MM.1S (cell line): ENCODE data around the gene MMP25.
A peak's percentile ranks its signal among the peaks of the same experiment; 100 is the strongest.
"Not testable (repeated sequence)": the region's sequence is repeated elsewhere in the genome, so short reads cannot be mapped to it uniquely, and the experiment has no call there.

Source experiments
- DNase-seq: peaks from one replicate; pipeline ENCODE4 v3.0.0-alpha.2; 2015
- H2AFZ ChIP-seq: fragments of 300-600 bp; sonication (generic); 2 replicates; pipeline ENCODE4 v1.6.0; 2016; ENCODE audit warnings: antibody characterized with exemption, low read length
- H3F3A ChIP-seq: fragments of 300-600 bp; sonication (generic); 2 replicates; pipeline ENCODE4 v1.6.1; 2016; ENCODE audit warnings: mild to moderate bottlenecking, antibody characterized with exemption, low read length, moderate library complexity, mixed read lengths; ENCODE audit not compliant: insufficient read depth
- H3K27ac ChIP-seq: fragments of 300-600 bp; sonication (generic); 2 replicates; pipeline ENCODE4 v1.5.1; 2016; ENCODE audit warnings: mild to moderate bottlenecking, low read length
- H3K27me3 ChIP-seq: fragments of 300-600 bp; sonication (generic); replicated peaks from 2 replicates; pipeline ENCODE4 v1.6.0; 2016; ENCODE audit warnings: low read length; ENCODE audit not compliant: insufficient read depth
- H3K36me3 ChIP-seq: fragments of 300-600 bp; sonication (generic); replicated peaks from 2 replicates; pipeline ENCODE4 v1.6.1; 2016; ENCODE audit warnings: mild to moderate bottlenecking, low read length, mixed read lengths; ENCODE audit not compliant: insufficient read depth
- H3K4me1 ChIP-seq: fragments of 300-600 bp; sonication (generic); 2 replicates; pipeline ENCODE4 v1.6.1; 2016; ENCODE audit warnings: low read length, mixed read lengths
- H3K4me2 ChIP-seq: fragments of 300-600 bp; sonication (generic); 2 replicates; pipeline ENCODE4 v1.6.0; 2016; ENCODE audit warnings: low read depth, low read length
- H3K4me3 ChIP-seq: fragments of 300-600 bp; sonication (generic); 2 replicates; pipeline ENCODE4 v1.5.1; 2016; ENCODE audit warnings: low read length, mixed read lengths
- H3K79me2 ChIP-seq: fragments of 300-600 bp; sonication (generic); 2 replicates; pipeline ENCODE4 v1.6.1; 2016; ENCODE audit warnings: mixed run types, low read length, mixed read lengths
- H3K9ac ChIP-seq: fragments of 300-600 bp; sonication (generic); 2 replicates; pipeline ENCODE4 v1.6.1; 2016; ENCODE audit warnings: low read length, mixed read lengths
- H3K9me2 ChIP-seq: fragments of 300-600 bp; sonication (generic); replicated peaks from 2 replicates; pipeline ENCODE4 v1.6.1; 2016; ENCODE audit warnings: mild to moderate bottlenecking, low read length, mixed read lengths; ENCODE audit not compliant: insufficient read depth
- H3K9me3 ChIP-seq: fragments of 300-600 bp; sonication (generic); replicated peaks from 2 replicates; pipeline ENCODE4 v1.6.1; 2016; ENCODE audit warnings: mild to moderate bottlenecking, low read length, mixed read lengths; ENCODE audit not compliant: insufficient read depth
- H4K20me1 ChIP-seq: fragments of 300-600 bp; sonication (generic); 2 replicates; pipeline ENCODE4 v1.6.1; 2016; ENCODE audit warnings: mild to moderate bottlenecking, low read length, moderate library complexity, mixed read lengths; ENCODE audit not compliant: insufficient read depth
- EZH2 ChIP-seq: fragments of 300-600 bp; sonication (generic); optimal IDR thresholded peaks from 2 replicates; pipeline ENCODE3; 2017; ENCODE audit warnings: low read depth, mild to moderate bottlenecking, antibody characterized with exemption, low read length, mixed read lengths
- EZH2phosphoT487 ChIP-seq: fragments of 300-600 bp; sonication (generic); IDR thresholded peaks from 2 replicates; pipeline ENCODE4 v1.6.1; 2018; ENCODE audit warnings: antibody characterized with exemption, low read length
- TF ChIP-seq, protein P1 (sequence below): fragments of 300-600 bp; sonication (generic); IDR thresholded peaks from 2 replicates; pipeline ENCODE4 v1.5.1; 2016; ENCODE audit warnings: antibody characterized with exemption, low read length, mixed read lengths

MMP25 gene

DNA sequence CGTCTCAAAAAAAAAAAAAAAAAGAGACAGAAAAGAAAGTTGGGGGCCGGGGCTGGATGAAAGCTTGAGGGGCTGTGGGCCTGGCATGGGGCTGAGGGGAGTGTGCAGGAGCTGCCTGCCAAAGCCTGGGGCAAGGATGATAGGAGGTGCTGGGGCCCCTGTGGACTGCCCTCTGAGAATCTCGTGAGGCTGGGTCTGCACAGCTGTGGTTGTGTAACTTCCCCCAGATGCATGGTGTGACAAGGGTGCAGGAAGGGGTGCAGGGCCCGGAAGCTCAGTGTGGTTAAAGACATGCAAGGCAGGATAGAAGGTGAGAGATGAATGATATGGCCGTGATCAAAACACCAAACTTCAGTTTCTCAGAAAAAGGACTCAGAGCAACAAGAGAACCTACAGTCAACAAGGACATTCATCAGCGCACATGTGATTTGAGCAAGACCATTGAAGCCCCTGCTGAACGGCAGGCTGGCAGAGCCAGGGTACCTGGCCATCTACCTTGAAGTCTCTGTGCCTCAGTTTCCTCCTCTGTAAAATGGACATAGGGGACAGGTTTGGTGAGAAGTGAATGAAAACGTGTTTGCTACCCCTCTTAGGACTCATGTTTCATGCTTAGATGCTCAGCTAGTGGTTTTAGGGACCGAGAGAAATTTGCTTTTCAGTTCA, 28.6 kb downstream of the MMP25 start:
- Histone ChIP-seq H4K20me1 (no peaks in the 10 kb centered on the region), H3K4me1 (peaks cover 27% of the 10 kb centered on the region), H2AFZ (peak overlapping the region; percentile 14; the same call in 1 of the 2 replicates), H3K79me2 (no peaks in the 10 kb centered on the region), H3K4me3 (no peak overlapping the region), H3F3A (0 out of 2 replicates have a peak, but pooled peaks cover 8% of the 10 kb centered on the region), H3K9me3 (no peaks in the 10 kb centered on the region), H3K27me3 (peaks cover 22% of the 10 kb centered on the region), H3K4me2 (peak overlapping the region; percentile 39; the same call in 1 of the 2 replicates), H3K27ac (peak overlapping the region; percentile 57; the same call in 1 of the 2 replicates), H3K9me2 (no peaks in the 10 kb centered on the region), H3K36me3 (no peaks in the 10 kb centered on the region), H3K9ac (peak overlapping the region; percentile 6; the same call in 1 of the 2 replicates)
- TF ChIP-seq EZH2 (no peak), EZH2phosphoT487 (no peak)
- TF ChIP-seq, protein P1, sequence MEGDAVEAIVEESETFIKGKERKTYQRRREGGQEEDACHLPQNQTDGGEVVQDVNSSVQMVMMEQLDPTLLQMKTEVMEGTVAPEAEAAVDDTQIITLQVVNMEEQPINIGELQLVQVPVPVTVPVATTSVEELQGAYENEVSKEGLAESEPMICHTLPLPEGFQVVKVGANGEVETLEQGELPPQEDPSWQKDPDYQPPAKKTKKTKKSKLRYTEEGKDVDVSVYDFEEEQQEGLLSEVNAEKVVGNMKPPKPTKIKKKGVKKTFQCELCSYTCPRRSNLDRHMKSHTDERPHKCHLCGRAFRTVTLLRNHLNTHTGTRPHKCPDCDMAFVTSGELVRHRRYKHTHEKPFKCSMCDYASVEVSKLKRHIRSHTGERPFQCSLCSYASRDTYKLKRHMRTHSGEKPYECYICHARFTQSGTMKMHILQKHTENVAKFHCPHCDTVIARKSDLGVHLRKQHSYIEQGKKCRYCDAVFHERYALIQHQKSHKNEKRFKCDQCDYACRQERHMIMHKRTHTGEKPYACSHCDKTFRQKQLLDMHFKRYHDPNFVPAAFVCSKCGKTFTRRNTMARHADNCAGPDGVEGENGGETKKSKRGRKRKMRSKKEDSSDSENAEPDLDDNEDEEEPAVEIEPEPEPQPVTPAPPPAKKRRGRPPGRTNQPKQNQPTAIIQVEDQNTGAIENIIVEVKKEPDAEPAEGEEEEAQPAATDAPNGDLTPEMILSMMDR: no peak
- peak; percentile 72 for DNase-seq

GRCh38 chr16:3075523-3075915, 29.2 kb downstream of the MMP25 start:
- H3K4me1 ChIP-seq: peaks cover 27% of the 10 kb centered on the region
- H3K9ac ChIP-seq: peak overlapping the region; percentile 6; the same call in 1 of the 2 replicates
- H3K36me3 ChIP-seq: no peaks in the 10 kb centered on the region
- H3K4me2 ChIP-seq: peak overlapping the region; percentile 39; the same call in 1 of the 2 replicates
- no peaks in the 10 kb centered on the region for H3K9me3 ChIP-seq
- no peak for TF ChIP-seq EZH2
- TF ChIP-seq, protein P1: no peak; the same call in 1 of the 2 replicates
- no peak for TF ChIP-seq EZH2phosphoT487
- H3K27ac ChIP-seq: peak overlapping the region; percentile 57; the same call in 1 of the 2 replicates
- no peaks in the 10 kb centered on the region for H4K20me1 ChIP-seq
- H3F3A ChIP-seq: 0 out of 2 replicates have a peak, but pooled peaks cover 8% of the 10 kb centered on the region
- H3K9me2 ChIP-seq: no peaks in the 10 kb centered on the region
- peak overlapping the region; percentile 14; the same call in 1 of the 2 replicates for H2AFZ ChIP-seq
- no peak overlapping the region for H3K4me3 ChIP-seq
- DNase-seq: no peak
- H3K79me2 ChIP-seq: no peaks in the 10 kb centered on the region
- H3K27me3 ChIP-seq: peaks cover 27% of the 10 kb centered on the region

DNA sequence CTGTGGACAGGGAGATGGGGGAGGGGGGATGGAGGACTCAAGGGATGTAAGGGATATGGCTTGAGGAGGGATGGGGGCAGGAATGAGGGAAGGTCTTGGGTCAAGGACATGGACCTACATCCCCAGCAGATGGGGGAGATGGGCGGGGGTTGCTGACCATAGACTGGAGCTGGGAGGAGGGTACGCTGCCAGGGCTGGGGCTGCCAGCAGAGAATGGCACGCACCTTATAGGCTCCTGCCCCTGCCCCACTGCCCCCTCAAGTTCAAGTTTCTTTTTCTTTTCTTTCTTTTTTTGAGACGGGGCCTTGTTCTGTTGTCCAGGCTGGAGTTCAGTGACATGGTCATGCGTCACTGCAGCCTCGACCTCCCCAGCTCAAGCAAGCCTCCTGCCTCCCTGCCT, 29.6 kb downstream of the MMP25 start:
- not testable (repeated sequence) for H3F3A ChIP-seq, H4K20me1 ChIP-seq, H3K9me2 ChIP-seq, H2AFZ ChIP-seq, H3K4me3 ChIP-seq, H3K36me3 ChIP-seq, H3K79me2 ChIP-seq, H3K9me3 ChIP-seq, DNase-seq, H3K9ac ChIP-seq
- Histone ChIP-seq H3K4me2 (peak overlapping the region; percentile 80; the same call in 1 of the 2 replicates), H3K27ac (peak overlapping the region; percentile 81; the same call in 1 of the 2 replicates), H3K4me1 (peaks cover 27% of the 10 kb centered on the region), H3K27me3 (peaks cover 32% of the 10 kb centered on the region)

DNA sequence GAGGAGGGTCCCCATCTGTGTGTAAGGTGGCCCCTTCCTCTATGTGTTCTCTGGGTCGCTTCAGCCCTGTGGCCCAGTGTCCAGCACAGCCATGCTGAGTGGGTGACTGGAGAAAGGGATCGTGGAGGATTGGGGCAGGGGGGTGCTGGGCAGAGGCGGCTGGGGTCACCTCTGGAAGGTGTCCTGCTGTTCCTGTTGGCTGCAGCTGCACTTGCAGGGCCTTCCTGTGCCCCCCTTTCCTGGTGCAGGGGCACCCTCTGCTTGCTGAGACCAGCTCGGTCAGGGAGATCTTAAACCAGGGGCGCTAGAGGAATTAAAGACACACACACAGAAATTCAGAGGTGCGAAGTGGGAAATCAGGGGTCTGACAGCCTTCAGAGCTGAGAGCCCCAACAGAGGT, 30.2 kb downstream of the MMP25 start:
- H2AFZ ChIP-seq: 0 out of 2 replicates have a peak overlapping the region, but pooled peaks have one; percentile 2
- H3F3A ChIP-seq: 0 out of 2 replicates have a peak, but pooled peaks cover 8% of the 10 kb centered on the region
- DNase-seq: peak; percentile 33
- H3K79me2 ChIP-seq: no peaks in the 10 kb centered on the region
- peaks cover 27% of the 10 kb centered on the region for H3K4me1 ChIP-seq
- H3K9me2 ChIP-seq: no peaks in the 10 kb centered on the region
- H3K4me2 ChIP-seq: peak overlapping the region; percentile 80
- peak overlapping the region; percentile 10; the same call in 1 of the 2 replicates for H3K4me3 ChIP-seq
- H3K27ac ChIP-seq: peak overlapping the region; percentile 81; the same call in 1 of the 2 replicates
- no peaks in the 10 kb centered on the region for H4K20me1 ChIP-seq
- peaks cover 32% of the 10 kb centered on the region for H3K27me3 ChIP-seq
- no peaks in the 10 kb centered on the region for H3K36me3 ChIP-seq
- H3K9me3 ChIP-seq: no peaks in the 10 kb centered on the region
- H3K9ac ChIP-seq: peak overlapping the region; percentile 58
- TF ChIP-seq EZH2phosphoT487: no peak
